GM21717 (cell line): ENCODE results near the gene PLCB1.
"Not testable (repeated sequence)": the region's sequence is repeated elsewhere in the genome, so short reads cannot be mapped to it uniquely, and the experiment has no call there.

Experiments
- ATAC-seq: cut with Tn5 transposase; IDR thresholded peaks from one replicate; pipeline ENCODE4 v1.9.1; 2021; ENCODE audit warnings: mild to moderate bottlenecking, moderate library complexity; ENCODE audit not compliant: unreplicated experiment

The PLCB1 gene

DNA sequence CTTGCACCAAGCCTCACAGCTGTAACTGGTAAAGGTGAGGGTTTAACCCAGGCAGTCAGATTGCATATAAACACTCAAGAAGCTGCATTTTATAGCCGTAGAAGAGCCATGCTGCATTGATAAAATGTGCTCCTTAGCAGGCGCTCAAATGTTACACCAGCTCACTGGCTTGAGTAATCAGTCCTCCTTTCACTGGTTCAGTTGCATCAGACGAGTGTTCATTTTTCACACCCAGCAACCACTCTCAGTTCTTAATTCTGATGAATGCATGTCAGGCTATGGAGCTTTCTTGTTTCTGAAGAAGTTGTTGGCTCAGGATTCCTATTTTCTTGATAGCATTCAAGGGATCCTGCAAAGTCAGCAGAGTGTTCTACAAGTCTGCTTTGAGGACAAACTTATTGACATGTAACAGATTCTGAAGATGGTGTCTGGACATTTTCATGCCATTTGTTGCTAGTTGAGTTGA is 198.3 kb downstream of the PLCB1 start:
- ATAC-seq: no peak

DNA sequence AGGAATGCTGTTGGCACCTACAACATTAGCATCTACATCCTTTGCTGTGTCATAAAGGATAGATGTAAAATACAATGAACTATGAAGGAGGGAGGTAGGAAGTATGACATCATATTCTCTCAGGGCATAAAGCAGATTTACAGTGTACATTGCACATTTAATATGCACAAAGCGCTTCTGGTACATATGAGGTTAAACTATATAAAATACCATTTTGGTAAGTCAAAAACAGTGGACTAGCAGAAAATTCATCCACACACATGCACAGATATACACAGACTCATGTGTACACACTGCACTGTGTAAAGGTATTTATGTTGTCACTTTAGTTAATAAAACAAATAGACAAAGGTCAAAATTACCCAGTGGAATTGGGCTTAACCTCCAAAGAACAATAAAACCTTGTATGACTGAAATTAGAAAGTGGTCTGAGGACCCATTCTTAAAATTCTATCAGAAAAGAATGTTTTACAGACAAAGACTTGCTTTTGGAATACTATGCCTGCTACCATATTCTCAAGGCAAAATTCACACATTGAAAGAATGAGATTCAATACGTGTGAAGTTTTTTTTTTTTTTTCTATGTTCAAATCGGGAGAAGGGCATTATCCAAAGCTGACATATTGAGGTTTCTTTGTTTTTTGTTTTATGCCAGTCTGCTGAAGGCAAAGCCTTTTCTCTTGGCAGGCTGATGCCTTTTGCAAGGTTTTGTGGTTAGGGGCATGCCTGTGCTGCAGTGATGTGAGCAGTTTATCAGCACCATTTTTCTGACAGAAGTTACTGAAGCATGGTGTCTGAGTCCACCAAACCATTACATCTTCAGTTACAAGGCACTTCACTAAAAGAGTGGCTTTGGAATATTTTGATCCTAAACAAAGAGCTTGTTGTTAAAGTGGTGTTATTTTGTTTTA is 199.0 kb downstream of the PLCB1 start:
- no peak for ATAC-seq

DNA sequence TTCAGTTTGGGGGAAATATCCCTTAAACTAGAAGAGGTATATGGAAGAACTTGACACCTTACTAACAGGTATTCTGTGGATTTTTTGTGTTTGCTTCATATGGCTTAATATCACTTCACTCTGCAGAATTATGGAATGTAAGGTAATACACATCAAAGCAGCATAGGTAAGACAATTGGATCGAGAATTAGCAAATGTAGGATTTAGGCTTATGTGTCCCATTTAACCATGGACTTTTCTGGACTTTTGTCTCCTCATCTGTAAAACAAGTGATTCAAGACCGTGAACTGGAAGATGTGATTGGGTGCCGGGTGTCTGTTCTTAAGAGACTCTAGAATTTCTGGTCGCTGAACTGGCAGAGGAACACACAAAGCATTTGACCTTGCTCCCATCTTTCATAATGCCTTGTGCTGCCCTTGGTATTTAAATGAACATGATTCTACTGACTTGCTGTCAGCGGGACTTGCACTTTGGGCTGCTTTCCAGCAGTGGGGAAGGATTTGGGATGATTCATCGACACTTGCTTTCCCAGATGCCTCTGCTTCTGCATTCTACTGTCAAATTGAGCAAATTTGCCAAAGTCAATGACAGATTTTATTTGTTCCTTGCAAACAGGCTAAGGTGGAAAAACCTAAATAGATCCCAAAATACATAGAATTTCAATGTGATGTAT is 199.8 kb downstream of the PLCB1 start:
- ATAC-seq: no peak

DNA sequence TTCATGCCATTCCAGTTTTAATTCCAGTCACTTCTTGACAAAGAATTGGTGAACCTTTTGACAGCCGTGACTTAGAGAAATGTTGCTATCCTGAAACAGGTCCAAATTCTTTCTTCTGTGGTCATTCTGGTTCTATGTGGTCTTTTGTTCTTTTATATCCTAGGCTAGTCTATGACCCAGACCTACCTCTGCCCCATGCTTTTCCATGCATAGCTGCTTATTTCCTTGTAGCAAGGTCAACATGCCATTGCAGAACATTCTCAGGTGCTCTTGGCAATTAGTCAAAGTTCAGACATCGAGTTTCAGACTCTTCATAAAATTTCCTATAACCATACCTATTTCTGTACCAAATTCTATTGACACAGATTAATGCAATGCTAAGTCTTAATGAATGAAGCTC is 202.6 kb downstream of the PLCB1 start:
- no peak for ATAC-seq

DNA sequence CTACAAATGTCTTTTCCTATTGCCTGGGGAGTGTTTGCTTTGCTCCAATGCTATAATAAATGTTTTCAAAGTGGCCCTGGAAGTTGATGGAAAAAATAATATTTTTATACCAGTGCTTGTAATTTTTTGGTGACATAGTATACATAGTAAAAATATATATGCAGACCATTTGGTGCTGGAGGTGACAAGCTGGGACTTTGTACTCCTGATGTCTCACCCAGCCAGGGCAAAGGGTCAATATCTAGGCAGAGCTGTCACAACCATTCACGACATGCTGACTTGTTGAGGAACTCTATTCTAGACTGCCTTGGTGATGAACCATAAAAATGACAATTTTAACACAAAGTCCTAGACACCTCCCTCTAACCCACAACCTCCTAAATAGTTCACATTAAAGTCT is 203.0 kb downstream of the PLCB1 start:
- no peak for ATAC-seq

DNA sequence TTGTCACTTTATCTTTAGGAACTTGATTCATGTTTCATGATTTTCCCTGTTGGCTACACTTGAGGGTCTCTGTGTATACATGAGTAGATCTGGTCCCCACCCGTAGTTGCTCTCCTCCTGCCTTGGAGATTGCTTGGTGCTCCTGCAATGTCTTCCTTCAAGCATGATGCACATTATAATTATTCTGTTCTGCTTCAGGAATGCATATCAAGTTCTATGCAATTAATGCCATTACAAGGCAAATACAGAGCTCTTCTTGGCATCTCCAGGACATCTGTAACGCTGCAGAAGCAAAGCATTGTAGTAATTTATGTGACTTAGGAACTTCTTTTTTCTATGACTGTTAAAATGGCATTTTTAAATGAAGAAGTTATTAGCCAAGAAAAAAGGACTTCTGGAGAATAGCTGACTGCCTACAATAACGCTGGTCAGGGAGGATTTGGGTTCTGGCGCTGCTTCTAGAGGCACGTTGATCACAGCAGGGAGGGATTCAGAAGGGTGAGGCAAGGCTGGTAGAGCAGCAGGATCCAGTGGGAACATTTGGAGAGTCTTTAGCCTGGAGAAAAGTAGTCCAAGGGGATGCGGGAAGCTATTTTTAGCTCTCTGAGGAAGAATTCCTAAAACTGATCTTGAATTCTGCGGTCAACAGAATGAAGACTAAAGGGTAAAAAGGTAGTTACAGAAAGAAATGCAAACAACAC is 203.6 kb downstream of the PLCB1 start:
- ATAC-seq: no peak

DNA sequence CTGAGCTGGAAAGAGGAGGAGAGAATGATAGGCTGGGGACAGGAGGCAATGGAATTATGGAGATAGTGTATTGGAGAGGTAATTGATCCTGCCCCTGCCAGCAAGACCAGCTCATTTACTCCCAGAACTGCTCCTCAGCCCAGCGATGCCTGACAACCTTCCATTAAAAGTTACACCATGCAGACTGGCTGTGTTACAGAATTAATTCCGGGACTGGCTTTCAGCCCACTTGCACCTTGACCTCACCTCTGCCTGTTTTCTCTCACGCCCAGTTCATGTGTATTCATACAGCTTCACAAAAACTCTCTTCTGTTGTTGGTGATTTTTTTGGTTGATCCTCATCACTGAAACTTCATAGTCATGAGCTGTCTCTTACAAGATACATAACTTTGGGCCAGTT is 207.3 kb downstream of the PLCB1 start:
- no peak for ATAC-seq

DNA sequence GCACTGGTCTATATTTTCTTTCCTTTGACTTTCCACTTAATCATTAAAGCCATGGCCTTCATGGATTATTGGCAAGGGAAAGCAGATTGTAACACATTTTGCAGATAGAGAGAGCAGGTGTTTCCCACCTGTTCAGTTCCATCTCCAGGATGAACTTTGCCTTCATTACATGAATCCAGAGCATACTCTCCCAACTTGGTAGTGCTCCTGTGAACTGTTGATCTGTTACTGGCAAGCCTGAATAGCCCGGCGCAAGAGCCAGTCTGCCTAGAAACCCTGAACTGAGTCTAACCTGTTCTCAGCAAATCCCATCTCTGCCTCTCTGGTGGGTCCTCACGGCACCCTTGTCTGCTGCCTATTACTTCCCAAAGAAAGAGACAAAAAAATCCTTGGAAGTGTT is 210.3 kb downstream of the PLCB1 start:
- ATAC-seq: no peak

DNA sequence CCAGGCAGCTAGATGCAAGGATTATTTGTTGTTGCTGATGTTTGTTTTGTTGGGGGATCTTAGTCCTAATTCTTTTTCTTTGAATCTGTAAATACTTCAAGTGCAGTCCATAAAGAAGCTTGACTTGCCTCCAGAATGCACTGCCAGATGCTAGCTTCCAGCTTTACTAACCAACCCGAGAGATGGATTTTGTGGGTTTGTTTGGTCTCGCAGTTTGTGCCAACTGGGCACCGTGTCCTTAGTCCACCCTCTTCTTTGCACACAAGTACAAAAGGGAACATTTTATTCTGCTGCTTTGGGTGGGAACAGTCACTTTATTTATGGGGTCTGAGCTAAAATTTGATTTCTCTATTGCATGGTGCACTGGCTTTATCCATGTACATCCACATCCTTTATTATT is 212.0 kb downstream of the PLCB1 start:
- ATAC-seq: no peak

DNA sequence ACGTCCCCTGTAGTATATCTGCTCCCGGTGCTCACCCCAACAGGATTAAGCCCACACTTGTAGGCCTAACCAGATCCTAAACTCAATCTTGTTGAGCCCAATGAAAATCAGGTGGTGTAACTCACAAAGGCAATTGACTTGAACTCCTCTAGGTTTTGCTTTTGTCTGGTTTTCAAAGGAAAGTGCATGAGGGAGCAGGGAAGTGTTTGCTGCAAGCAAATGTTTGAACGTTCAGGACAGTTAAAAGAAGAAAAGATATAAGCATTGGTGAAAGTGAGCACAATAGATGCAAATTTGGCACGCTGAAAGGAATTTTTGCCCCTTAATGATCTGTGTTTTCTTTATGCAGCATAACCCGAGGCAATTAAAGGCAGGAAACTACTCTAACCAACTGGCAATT is 212.6 kb downstream of the PLCB1 start:
- no peak for ATAC-seq

DNA sequence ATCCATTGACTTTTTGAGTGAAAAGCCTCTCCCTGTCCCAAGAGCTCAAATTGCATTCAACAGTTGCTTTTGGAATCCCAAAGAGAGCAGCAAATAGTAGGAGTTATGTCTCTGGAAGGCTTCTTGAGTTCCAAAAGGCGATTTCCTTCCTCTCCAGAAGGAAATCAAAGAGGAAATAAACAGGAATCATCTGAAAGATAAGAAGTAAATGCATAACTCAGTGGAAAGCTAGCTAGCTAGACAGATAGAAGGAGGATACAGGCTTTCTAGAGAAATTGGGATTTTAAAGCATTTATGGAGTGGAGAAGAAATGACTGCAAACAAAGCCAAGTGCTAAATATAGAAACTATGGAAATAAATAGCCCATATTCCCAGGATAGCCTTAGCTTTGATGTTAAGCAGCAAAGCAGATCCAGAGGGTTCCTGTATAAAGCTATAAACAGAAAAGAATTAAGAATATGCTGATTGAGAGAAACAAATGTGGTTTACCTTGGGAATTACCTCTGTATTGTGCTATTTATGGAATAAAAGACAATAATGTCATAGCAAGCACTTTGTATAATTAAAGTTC is 214.7 kb downstream of the PLCB1 start:
- no peak for ATAC-seq

DNA sequence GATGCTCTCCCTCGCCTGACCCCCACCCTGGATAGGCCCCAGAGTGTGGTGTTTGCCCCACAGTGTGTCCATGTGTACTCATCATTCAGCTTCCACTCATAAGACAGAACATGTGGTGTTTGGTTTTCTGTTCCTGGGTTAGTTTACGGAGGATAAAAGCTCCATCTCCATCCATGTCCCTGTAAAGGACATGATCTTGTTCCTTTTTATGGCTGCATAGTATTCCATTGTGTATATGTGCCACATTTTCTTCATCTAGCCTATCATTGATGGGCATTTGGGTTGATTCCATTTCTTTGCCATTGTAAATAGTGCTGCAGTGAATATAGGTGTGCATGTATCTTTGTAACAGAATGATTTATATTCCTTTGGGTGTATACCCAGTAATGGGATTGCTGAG is 218.2 kb downstream of the PLCB1 start:
- ATAC-seq: not testable (repeated sequence)

DNA sequence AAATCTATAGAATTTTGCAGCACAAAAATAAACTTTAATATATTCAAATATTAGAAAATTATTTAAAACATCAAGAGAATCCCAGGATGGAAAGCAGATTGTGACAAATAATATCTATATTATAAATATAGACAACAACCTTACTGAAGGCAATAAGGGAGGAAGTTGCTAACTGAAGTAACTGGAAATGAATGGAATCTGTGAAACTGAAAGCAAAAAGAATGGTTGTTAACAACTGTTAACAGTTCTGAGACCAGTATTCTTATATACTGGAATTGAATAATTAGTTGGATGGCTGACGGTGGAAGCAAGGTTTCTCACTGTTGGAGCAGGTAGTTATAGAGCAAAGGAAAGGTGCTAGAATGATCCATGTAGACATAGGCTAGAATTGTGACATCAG is 220.4 kb downstream of the PLCB1 start:
- ATAC-seq: no peak

DNA sequence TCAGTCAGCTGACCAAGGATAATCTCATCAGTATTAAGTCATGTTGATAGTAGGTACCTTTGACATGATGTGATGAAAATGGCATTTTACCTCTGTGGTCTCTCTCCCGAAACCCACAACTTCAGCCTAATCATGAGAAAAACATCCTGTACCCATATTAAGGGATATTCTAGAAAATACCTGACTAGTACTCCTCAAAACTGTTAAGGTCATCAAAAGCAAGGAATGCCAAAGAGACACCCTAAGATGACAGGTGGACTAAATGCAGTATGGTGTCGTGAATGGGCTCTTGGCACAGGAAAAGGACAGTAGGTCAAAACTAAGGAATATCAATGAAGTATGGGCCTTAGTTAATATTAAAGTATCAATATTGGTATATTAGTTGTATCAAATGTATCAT is 221.4 kb downstream of the PLCB1 start:
- ATAC-seq: no peak

DNA sequence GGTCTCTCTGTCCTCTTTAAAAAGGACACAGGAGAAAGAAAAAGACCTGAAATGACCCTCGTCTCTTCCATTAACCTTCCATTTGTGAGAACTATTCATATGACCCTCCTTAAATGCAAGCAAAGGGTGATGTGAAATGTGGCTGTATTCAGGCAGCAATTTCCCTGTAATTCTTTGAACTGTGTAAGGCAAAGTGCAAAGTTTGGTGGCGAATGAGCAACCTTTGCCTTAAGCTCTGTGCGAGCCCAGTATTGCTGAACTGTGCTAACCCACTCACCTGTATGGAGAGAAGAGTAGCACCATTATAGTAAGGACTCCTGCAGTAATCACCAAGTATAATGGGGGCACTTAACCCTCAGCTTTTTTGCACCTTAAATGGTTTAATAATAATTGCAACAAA is 223.4 kb downstream of the PLCB1 start:
- ATAC-seq: no peak

DNA sequence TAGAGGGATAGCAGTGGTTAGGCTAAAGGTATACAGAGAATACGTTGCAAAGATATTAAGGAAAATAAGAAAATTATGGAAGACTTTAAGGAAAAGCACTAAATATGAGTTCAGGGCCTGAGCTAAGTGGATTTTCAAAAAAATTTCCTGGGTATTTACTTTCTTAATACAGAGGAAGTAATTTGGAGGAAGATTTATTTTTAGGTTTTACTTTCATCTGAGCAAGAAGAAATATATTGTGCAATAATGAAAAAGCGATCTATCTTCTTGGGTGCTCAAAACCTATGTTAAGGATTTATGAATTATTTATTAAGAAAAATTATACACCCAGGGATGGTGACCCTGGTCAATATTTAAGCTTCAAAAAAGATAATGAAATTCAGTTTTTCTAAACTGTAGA is 224.7 kb downstream of the PLCB1 start:
- no peak for ATAC-seq

DNA sequence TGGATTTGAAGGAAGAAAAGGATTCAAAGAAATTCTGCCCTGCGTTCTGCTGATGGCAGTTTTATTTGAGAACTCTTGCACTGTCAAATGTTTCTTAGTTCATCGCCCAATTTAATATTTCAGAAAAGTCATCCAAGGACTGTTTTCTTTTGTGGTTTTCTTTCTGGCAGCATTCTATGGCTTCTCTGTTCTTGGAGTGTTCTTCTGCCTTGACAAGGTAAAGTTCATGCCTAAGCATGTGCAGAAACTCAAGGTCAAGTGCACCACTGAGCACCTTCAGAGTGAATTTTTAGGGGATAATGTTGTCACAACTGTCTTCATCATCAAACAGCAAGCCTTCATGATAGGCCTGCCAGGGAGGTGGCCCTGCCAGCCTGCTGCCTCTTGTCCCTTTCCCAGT is 225.6 kb downstream of the PLCB1 start:
- no peak for ATAC-seq

DNA sequence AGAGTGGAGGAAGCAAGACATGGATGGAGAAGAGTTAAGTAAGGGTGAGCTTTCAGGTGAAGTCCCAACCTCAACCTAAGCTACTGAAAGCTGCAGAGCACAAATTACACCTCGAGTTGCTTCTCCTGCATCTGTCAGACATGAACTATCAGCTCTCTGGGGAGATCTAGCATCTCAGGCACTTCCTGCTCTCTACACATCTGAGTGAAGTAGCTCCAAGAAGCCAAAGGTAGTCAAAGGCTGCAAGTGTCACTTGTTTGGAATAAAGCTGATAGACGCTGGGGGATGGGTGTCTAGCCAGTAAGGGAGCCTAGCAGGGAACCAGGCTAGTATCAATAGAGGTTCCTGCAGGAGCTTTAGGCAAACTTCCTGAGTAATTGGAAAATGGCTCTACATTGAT is 228.0 kb downstream of the PLCB1 start:
- no peak for ATAC-seq

DNA sequence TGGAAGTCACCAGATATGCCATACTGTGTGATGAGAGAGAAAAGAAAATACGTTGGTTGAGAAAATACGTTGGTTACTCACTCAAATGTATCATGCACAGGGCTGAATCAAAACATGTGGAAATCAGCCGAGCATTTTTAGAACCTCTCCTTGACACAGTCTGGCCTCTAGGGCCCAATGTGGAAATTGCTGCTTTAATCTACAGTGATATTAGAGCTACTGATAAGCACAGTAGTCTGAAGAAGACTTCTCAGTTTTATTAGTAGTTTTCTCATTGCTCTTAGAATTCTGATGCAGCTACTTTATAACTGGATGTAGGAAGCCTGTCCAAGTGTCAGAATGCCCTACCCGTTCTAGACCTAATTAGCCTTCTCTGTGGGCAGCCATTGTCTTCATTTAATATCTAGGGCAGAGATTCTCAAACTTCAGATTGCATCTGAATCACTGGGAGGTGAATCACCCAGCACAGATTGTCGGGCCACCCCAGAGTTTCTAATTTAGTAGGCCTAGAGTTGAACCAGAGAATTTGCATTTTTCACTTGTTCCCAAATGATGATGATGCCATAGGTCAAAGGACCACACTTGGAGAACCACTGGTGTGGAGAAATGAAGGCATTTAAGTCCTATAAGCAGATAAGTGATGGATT is 229.1 kb downstream of the PLCB1 start:
- peak; percentile 68 for ATAC-seq

DNA sequence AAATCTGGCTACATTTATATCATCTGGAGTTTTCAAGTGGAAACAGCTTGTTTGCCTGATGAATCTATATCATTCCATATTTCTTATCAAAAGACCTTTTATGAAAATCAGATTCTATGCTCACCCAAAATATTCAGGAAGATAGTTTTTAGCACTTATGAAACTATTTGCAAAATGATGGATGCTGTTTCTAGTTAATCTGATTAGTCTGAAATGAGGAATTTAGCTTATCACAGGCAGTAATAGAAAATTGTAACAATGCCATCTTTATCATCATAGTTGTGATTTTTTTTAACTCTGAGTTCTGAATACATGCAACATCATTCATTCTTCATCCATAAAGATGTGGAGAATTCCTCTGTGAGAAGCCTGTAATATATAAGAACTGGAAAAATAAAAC is 229.7 kb downstream of the PLCB1 start:
- ATAC-seq: no peak

DNA sequence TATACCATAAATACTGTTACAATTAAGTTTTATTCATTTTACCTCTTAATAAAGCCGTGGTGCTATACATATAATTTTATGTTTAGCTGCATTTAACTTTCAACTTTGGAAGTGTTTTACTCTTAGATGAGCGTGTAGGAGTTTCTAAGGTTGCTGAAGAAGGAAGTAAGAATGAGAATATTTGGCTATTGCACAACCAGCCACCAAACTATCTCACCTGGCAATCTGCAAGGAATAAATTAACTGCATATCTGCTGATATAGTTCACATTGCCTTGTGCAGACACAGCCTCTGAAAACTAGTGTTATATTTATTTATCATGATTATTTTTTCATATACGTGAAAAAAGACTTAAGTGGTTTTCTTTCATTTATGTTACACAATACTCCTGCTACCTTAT is 230.4 kb downstream of the PLCB1 start:
- no peak for ATAC-seq
